IPS-11a (cell line): ENCODE data around the gene RTL9.

Experiments used
- H3K4me3 ChIP-seq: one replicate; pipeline ENCODE4 v1.5.1; 2013; ENCODE audit warnings: low read depth, low read length, control low read depth

The RTL9 gene

DNA sequence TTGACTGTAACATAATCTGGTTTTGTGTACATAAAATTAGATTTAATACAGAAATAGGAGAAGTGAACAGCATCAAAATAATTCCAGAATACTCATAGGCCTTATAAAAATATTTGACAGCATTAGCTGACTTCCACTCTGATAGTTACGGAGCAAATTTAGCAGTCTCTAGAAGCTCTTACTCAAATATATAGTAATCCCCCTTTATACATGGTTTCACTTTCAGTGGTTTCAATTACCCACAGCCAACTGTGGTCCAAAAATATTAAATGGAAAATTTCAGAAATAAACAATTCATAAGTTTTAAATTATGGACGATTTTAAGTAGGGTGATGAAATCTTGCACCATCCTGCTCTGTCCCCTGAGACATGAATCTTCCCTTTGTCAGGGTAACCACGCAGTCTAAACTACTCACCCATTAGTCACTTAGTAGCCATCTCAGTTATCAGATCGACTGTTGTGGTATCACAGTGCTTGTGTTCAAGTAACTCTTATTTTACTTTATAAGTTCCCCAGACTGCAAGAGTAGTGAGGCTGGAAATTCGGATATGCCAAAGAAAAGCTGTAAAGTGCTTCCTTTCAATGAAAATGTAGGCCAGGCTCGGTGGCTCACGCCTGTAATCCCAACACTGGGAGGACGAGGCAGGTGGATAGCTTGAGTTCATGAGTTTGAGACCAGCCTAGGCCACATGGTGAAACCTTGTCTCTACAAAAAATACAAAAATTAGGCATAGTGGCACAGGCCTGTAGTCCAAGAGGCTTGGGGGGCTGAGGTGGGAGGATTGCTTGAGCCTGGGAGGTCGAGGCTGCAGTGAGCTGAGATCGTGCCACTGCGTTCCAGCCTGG lies 17.2 kb upstream of the RTL9 start:
- no peak overlapping the region for H3K4me3 ChIP-seq

DNA sequence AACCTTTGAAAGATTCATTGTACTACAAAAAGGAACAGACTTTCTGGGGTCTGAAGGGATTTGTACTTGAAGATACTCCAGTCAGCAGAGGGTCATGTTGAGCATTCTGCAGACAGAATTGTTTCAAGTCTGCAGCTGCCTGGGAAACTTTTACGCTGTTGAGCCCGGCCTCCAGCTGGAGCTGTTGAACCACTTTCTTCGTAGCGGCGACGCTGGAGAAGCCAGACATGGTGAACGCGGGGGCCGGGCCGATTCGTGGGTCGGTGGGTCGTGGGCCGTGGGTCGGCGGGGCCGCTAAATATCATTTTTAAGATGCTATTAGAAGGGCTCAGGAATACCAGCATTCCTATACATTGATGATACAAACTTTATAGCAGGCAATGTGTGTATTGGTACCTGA lies 12.0 kb upstream of the RTL9 start:
- H3K4me3 ChIP-seq, result no peak overlapping the region

DNA sequence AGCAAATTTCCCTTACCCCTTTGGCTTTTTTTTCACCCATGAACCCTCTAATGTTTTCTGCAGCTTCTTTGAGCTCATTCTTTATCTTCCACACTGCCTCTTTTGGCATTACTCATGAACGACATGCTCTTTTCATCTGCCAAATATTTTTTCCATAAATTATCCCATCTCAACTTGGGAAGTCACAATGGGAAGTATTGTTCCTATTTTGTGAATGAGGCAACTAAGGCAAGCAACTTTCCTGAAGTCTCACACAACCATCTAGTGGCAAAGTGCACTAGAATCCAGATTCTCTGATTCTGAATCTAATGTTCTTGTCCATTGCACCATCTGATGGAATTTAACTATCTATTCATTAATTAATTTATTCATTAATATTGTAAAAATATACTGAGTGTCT lies 625 bp downstream of the RTL9 start:
- H3K4me3 ChIP-seq, result no peak overlapping the region

DNA sequence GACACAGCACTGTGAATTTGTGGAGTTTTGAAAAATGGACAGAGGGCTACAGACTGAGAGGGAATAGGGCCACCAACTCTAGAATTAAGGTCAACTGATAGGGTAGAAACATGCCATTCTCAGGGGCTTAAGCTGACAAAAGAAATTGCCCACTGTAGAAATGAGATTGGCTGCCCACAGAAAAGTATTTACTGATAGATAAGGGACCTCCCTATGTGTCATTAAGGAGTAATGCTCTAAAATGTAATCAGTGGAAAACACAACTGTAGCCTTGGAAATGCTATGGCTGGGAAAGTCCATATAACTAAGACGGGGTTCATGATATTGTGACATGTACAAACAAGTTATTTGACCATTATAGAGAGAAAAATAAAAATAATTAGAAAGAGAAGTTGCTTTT lies 4.6 kb downstream of the RTL9 start:
- H3K4me3 ChIP-seq, result no peak overlapping the region

DNA sequence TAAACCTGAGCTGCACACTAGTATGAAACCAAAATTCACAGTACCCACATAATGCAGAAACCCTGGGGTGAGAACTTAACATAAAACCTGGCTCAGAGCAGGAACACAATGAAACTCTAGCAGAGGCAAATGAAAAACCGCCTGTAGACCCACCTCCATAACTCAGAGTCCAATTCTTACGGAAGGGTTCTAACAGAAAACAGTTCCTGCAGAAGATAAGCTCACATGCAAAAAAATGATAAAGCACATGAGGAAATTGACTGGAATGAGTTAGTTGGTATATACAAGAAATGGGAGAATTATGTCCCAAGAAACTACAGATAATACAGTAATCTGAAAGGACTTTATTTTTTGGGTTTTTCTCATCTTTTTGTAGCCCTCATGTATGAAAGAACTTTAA lies 14.7 kb downstream of the RTL9 start:
- no peak overlapping the region for H3K4me3 ChIP-seq

DNA sequence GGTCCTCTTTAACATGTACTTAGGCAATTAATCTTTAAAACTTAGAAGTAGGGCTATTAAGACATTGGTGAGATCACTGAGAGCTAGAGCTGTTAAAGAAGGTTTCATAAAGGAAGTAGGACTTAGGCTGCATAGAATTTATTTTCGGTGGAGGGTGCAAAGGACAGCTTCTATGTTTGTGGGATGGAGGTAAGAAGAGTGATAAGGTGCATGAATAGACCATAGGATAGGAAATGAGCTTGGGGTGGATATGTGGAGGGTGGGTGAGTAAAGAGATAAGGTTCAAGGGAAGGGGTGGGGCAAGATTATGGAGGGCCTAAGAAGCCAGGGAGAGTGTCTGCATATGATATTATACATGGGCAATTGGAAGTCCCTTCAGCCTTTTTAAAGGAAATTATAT lies 15.9 kb downstream of the RTL9 start:
- H3K4me3 ChIP-seq, result no peak overlapping the region

DNA sequence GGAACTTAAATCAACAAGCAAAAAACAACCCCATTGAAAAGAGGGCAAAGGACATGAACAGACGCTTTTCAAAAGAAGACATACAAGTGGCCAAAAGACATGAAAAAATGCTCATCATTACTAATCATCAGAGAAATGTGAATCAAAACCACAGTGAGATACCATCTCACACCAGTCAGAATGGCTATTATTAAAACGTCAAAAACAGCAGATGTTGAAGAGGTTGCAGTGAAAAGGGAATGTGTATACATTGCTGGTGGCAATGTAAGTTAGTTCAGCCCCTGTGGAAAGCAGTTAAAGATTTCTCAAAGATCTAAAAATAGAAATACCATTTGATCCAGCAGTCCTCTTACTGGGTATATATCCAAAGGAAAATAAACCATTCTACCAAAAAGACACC lies 22.6 kb downstream of the RTL9 start:
- no peak overlapping the region for H3K4me3 ChIP-seq

DNA sequence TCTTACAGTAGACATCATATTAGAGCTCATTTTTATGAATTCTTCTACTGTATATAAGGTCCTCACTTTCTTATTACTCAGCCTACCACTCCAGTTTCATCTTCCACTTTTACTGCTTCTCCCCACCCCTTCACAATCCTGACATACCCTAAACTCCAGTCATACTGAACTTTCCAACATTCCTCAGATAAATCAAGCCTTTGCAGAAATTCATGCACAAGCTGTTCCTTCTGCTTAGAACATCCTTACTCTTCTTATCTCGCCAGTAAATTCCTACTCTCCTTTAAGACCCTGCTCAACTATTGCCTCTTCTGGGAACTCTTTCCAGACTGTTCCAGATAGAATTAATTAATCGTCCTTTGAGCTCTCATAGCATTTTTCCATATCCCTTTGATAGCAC lies 24.8 kb downstream of the RTL9 start:
- no peak overlapping the region for H3K4me3 ChIP-seq

DNA sequence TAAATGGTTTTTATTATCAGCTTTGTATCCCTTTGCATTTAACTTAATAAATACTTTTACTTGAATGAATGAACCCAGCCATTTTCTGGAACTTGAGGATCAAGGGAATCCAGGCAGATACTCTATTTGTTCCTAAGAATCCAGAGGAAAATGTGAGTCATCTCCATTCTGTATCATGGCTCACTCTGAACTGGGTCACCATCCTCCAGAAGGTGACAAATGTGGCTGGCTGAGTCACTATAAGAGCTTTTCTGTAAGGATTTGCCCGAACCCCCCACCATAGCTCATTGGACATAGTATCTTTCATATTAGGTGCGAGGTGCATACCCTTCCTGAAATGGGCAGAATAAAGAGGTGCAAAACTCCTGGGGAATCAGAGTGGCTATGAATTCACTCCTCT lies 25.8 kb downstream of the RTL9 start:
- no peak overlapping the region for H3K4me3 ChIP-seq

DNA sequence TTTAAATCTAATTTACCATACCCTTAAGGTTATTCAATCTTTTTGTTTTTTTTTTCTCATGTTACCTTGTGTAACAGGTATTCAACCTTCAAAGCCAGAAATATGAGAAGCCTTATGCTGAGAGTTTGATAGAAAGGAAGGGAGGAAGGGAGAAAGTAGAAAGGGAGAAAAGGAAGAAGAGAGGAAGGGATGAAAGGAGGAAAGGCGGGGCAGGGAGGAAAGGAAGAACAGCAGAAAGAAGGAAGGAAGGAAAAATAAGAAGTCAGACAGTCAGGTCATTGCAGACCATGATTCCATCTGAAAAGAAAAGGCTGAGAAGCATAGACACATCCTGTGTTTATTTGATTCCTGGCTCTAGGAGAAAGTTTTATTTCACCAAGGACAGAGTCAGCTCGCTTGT lies 30.9 kb downstream of the RTL9 start:
- no peak overlapping the region for H3K4me3 ChIP-seq

DNA sequence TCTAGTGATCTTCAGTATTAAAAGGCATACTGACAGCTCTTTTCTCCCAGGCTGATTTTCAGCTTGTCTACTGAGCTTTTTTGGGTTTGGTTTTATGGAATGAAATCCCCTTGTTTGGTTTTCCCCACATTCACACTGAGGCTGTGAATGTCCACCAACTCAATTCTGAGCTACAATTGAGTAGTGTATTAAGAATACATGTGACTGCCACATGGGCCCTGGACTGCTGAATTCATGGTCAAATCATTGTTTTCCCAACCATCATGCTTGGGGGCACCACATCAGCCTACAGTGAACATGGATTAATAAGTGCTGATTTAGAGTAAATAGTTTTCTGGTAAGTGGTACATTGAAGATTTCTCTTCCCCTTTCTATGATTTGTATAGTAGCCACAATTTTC lies 32.4 kb downstream of the RTL9 start:
- no peak overlapping the region for H3K4me3 ChIP-seq

DNA sequence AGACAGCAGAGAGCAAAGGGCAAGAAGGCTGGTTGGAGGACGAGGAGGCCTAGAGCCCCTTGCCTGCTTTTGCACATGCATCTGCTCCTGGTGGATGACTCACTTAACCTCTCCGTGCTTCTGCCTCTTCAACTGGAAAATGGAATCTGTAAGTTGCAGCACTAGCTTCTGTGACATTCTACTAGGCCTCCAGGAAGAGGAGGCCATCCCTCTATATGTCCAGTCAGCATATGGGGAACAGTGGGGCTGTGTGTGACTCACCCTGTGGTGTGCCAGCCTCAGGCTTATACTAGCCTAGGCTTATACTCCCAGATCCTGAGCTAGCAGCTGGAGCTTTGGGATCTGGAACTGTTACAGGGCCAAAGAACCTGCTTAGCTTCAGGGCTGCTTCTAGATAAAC lies 36.0 kb downstream of the RTL9 start:
- H3K4me3 ChIP-seq, result no peak overlapping the region

DNA sequence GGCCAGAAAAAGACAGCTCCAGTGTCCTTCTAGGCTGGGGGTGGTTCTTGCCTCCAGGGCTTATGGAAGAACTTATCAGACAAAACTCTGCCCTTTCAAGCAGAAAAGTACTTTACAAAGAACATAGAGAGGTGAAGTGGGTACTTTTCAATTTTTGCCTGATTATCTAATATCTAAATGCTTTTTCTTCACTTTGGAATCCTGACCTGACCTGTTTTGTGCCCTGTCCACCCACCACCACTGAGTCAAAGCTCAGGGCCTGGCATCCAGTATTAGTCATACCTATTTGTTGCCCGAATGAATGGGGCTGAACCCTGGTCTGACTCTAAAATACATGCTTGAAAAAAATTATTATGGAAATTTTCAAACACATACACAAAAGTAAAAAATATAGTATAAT lies 37.2 kb downstream of the RTL9 start:
- H3K4me3 ChIP-seq, result no peak overlapping the region

DNA sequence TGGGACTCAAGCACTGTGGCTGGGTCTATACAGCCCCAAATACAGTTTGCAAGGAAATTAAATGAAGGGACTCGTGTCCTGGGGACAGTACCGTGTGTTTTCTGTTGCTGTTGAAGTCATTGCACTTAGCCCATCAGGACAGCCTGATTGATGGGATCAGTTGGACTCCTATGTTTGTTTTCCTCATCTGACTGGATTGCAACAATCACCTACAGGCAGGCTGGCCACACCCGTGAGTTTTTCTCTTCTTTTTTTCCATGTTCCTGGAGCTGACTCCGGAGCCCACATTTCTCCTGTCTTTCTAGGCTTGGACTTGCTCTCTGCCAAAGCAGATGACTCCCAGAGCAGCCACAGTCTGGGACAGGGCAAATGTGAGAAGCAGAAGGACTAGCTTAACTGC lies 38.1 kb downstream of the RTL9 start:
- no peak overlapping the region for H3K4me3 ChIP-seq

DNA sequence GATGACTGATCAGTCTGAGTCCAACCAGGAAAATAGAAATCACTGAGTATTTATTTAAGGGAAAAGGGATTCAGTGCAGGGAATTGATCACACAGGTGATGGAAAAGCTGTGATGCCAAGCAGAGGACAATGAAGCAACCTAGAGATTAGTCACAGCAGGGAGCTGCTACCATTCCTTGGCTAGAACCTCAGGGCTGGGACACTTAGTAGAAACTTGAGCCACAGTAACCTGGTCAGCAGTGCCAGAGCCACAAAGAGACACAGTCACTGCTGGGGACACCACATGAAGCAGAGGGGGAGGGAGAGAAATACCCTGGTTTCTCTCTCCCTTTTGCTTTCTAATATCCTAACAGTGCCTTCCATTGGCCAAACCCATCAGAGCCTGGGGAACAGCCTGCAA lies 38.7 kb downstream of the RTL9 start:
- no peak overlapping the region for H3K4me3 ChIP-seq

DNA sequence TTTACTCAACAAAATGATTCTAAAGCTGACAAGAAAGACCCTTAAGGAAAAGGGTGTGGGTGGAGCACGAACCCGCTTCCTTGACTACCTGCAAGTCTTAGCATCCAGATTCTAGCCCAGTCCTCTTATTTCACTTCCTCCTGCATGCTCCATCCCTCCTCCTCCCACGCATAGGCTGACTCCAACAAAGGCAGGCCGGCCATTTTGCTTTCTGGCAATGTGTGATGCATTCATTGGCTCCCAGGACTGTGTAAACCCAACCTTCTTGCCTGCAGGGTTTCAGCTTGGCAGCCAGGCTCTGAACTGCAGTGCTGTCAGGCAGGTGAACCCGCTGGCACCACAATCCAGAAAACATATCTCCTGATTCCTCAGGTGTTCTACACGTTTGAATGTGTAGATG lies 39.3 kb downstream of the RTL9 start:
- no peak overlapping the region for H3K4me3 ChIP-seq

DNA sequence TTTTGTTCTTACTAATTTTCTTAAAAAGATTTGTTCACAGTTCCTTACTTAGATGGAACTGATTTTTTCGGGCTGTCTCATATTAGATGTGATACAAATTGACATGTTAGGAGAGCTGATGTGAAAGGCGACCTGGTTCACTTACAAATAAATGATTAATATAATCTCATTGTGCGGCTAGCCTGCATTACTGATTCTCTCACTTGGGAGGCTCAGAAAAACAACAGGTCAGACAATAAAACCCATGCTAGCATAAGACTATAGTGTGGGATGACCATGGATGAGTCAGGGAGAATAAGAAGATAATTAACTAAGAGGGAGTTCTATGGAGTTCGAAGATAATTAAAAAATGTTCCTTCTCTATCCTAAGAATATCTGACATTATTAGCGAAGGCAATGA lies 40.8 kb downstream of the RTL9 start:
- H3K4me3 ChIP-seq, result no peak overlapping the region

DNA sequence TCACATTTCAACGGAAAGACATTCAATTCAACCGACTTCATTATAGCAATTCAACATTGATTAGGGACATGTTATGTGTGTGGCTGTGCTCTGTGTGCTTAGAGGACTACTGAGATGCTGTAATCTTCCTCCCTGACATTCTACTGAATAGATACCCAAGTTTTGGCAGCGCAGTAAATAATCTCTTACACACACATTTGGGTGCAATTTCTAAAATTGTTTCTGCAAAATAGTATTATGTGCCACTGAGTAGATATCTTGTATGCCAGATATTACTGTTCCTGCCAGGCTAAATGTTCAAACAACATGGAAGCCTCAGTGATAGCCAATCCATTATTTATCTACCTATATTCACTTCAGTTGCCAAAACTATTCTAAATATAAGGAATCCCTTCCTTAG lies 41.3 kb downstream of the RTL9 start:
- no peak overlapping the region for H3K4me3 ChIP-seq

DNA sequence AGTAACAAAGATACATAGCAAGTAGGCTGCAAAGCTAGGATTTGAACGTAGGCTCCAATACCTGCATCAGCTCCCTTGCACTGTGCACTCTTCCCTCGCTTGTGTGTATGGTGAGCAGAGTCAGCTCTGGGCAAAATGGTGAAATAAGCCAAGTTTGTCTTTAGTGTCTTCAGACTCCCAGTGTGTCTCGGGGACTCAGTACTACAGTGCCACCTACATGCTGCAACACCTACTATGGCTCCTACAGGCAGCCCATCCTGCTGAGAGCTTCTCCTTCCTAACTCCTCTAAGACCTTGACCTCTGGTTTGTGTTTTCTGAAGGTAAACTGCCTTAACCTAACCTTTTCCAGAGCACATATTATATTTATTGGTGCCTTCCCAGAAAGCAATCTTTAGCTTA lies 42.5 kb downstream of the RTL9 start:
- no peak overlapping the region for H3K4me3 ChIP-seq

DNA sequence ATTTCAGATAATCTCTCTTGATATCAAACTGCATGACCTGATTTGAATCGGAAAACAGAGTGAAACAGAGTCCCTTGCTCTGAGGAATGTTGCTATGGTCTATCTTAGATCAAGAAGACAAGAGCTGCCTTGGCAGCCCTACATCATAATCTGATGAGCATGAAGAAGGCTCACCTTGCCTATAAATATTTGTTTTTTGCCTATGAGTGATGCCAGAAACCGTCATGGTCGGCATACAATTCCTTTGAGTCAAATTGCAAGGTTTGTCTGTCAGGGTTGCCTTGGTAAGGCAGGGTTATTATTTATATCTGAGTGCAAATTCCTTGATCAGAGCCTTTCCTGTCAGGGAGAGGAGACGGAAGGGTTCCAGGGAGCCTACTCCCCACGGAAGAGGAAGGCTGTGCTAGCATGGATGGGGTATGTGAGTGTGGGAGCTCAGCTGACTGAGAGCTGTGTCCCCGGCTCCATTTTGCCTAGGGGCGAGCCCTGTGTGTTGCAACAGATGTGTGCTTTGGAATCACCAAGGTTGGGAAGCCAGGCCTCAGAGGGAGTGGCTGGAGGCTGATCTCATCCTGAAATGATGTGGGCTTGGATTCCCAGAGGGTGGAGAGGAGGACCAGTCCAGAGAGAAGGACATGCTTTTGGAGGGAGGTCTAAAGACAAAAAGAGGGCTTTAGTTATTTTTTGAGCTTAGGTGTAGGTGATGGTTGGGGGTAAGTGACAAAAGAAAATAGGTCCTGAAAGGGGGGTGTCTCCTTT lies 43.6 kb downstream of the RTL9 start:
- no peak overlapping the region for H3K4me3 ChIP-seq

DNA sequence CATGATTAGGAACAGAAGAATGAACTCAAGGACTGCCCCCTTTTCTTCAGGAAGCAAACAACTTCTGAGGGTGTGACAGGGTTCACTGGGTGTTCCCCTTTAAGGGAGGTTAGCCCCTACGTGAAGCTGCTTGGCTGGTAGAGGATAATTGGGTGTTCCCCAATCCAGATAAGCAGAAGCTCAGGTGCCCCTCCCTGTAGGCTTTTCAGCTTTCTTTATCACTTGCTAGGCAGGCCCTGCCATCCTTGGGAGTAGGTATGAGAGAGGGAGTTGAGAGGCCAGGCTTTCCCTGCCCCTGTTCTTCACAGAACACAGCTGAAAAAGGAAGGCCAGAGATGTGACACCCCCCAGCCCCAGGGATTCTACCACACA lies 44.2 kb downstream of the RTL9 start:
- H3K4me3 ChIP-seq, result no peak overlapping the region

DNA sequence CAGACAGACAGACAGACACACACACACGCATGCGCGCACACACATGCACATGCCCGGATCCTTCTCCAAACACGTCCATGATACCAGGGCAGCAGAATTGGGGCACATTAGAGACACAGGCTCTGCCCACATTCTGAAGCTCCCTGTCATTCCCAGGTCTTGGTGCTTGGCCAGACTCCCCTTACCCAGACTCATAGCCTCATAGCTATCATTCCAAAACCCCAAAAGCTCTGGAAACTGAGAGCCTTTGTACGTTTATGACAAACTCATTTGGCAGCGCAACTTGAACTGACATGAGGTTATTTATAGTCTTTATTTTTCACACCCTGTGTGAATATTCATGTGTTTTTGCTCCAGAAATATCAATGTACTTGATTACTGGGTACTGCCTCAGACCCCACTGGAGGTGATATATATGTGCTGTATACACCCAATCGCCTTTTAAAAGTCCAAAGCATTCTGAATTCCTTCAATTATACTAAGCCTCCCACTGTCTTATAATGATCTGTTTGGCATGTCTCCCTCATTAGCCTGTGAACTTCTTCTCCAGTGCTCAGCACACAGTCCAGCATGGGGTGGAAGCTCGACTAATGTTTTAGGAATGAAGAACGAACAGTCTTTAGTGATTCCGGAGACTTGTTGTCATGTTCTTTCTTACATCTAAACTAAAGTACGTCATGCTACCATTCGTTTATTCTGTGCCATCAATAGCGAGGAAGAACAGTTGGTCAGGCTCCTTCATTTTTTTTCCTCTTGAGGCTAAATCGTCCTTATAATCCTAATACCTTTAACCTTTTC lies 45.0 kb downstream of the RTL9 start:
- H3K4me3 ChIP-seq, result no peak overlapping the region
